ENCODE results near the gene SRPRB.

- TF ChIP-seq CTCF (IDR thresholded peaks at IDR 0.05) (no peak), EP300 (IDR thresholded peaks at IDR 0.05) (no peak)
Measured at GRCh38 chr3:133781570-133781969, 24.0 kb upstream of the SRPRB start.
